ENCODE data around the gene RAB39A. TPM values are rescaled to one million over a fixed set of nuclear protein-coding genes. Genes with fewer than 3 reads are reported as not detected.
"Not testable (repeated sequence)": the region's sequence is repeated elsewhere in the genome, so short reads cannot be mapped to it uniquely, and the experiment has no call there.

Gene RAB39A
- total RNA-seq, 2 donors from 2014 or later = 0.22 to 0.71 TPM

GRCh38 chr11:107915229-107915628 is 13.0 kb upstream of the RAB39A start:
- no peaks in the 10 kb centered on the region for H3K36me3 ChIP-seq
- no peaks in the 10 kb centered on the region for H3K4me1 ChIP-seq
- TF ChIP-seq CTCF (IDR thresholded peaks at IDR 0.05) = no peak
- H3K9me3 ChIP-seq = no peaks in the 10 kb centered on the region
- DNase-seq (ENCODE audit: low spot score) = no peak
- no peaks in the 10 kb centered on the region for H3K27me3 ChIP-seq
- no peak overlapping the region for H3K27ac ChIP-seq
- H3K4me3 ChIP-seq = no peak overlapping the region

DNA sequence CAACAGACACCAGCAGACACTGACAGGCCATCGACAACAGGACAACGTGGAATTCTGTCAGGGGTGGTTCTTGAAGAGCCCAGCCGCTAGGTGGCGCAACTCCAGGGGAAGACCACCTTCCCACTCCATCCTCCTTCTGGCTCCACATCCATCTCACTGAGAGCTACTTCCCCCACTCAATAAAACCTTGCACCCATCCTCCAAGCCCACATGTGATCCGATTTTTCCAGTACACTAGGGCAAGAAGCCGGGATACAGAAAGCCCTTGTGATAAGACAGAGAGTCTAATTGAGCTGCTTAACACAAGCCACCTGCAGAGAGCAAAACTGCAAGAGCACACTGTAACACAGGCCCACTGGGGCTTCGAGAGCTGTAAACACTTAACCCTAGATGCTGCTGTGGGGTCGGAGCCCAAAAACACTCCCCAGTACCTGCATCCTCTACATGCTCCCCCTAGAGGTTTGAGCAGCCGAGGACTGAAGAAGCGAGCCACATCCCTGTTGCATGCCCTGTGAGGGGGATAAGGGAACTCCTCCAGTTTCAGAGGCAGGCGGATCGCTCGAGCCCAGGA is 11.5 kb upstream of the RAB39A start:
- no peaks in the 10 kb centered on the region for H3K36me3 ChIP-seq
- DNase-seq (ENCODE audit: low spot score) = no peak
- no peak overlapping the region for H3K27ac ChIP-seq
- no peaks in the 10 kb centered on the region for H3K9me3 ChIP-seq
- H3K27me3 ChIP-seq = no peaks in the 10 kb centered on the region
- no peak overlapping the region for H3K4me3 ChIP-seq
- no peaks in the 10 kb centered on the region for H3K4me1 ChIP-seq
- TF ChIP-seq CTCF (IDR thresholded peaks at IDR 0.05) = peak; percentile 21 to 40

GRCh38 chr11:107921997-107922396 is 6.3 kb upstream of the RAB39A start:
- no peak for DNase-seq (ENCODE audit: low spot score)
- Histone ChIP-seq H3K27me3 (no peaks in the 10 kb centered on the region), H3K36me3 (no peaks in the 10 kb centered on the region), H3K9me3 (no peaks in the 10 kb centered on the region), H3K27ac (no peak overlapping the region), H3K4me3 (no peak overlapping the region), H3K4me1 (no peaks in the 10 kb centered on the region)
- TF ChIP-seq CTCF (IDR thresholded peaks at IDR 0.05) = no peak

DNA sequence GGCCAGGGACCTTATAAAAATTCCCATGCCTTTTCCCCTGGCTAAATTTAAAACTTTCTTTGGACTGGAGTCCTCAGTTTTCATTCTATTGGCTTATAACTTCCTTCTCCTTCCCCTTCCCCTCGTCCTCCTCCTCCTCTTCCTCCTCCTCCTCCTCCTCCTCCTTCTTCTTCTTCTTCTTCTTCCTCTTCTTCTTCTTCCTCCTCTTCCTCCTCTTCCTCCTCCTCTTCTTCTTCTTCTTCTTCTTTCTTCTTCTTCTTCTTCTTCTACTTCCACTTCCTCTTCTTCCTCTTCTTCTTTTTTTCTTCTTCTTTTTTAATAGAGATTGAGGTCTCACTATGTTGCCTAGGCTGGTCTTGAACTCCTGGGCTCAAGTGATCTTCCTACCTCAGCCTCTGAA is 4.7 kb upstream of the RAB39A start:
- DNase-seq (ENCODE audit: low spot score); H3K27me3 ChIP-seq; H3K4me1 ChIP-seq; H3K4me3 ChIP-seq; H3K9me3 ChIP-seq; H3K27ac ChIP-seq; H3K36me3 ChIP-seq: not testable (repeated sequence)

DNA sequence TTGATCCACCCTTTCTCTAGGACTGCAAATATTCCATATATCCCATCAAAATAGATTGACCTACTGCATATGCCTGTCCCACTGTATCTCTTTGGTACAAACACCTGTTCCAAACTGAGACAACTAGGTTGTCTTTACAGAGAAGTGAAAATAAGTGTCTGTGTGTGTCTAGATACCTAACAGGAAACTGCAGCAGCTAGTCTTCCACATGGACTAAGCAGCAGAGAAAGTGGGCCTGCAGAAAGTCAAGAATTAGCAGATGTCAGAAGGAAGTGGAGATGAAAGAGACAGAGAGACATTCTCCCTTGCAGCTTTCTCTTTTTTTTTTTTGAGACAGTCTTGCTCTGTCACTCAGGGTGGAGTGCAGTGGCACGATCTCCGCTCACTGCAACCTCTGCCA is 3.9 kb upstream of the RAB39A start:
- Histone ChIP-seq H3K36me3 (no peaks in the 10 kb centered on the region), H3K9me3 (no peaks in the 10 kb centered on the region), H3K27me3 (peaks cover 8 to 15% of the 10 kb centered on the region in 2 donors), H3K27ac (no peak overlapping the region), H3K4me3 (no peak overlapping the region), H3K4me1 (peaks cover 0 to 17% of the 10 kb centered on the region in 2 donors)
- no peak for TF ChIP-seq CTCF (IDR thresholded peaks at IDR 0.05)
- no peak for DNase-seq (ENCODE audit: low spot score)

DNA sequence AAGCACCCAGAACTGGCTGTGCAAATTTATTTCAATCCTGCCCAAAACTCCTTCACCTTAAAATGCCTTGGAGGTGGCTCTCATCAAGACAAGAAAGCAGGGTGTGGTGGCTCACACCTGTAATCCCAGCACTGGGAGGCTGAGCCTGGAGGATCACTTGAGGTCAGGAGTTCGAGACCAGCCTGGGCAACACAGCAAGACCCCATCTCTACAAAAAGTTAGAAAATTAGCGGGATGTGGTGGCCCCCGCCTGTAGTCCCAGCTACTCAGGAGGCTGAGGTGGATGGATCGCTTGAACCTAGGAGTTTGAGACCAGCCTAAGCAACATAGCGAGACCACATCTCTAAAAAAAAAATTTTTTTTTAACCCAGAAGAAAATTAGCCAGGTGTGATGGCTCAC is 689 bp upstream of the RAB39A start:
- Histone ChIP-seq H3K36me3 (no peaks in the 10 kb centered on the region), H3K9me3 (no peaks in the 10 kb centered on the region), H3K4me3 (peak overlapping the region in 1 of 2 donors; percentile 44), H3K27me3 (peaks cover 8 to 16% of the 10 kb centered on the region in 2 donors), H3K27ac (no peak overlapping the region), H3K4me1 (peaks cover 0 to 17% of the 10 kb centered on the region in 2 donors)
- DNase-seq (ENCODE audit: low spot score) = no peak
- no peak for TF ChIP-seq CTCF (IDR thresholded peaks at IDR 0.05)
